SH-SY5Y (cell line): Measurements from ENCODE around the gene TSLP.

ENCODE experiments used
- GATA2 ChIP-seq: IDR thresholded peaks from 2 replicates; pipeline ENCODE4 v1.6.1; 2011; ENCODE audit warnings: mild to moderate bottlenecking, low read depth, low read length
- GATA3 ChIP-seq: IDR thresholded peaks from 2 replicates; pipeline ENCODE4 v1.6.1; 2011; ENCODE audit warnings: low read depth, mild to moderate bottlenecking, low read length, moderate library complexity

- TF ChIP-seq GATA2 (no peak), GATA3 (no peak)
These were observed 49.4 kb downstream of the TSLP start for GRCh38 chr5:111120911-111121310.
